ENCODE measurements around the gene EGFL7.

Gene EGFL7

DNA sequence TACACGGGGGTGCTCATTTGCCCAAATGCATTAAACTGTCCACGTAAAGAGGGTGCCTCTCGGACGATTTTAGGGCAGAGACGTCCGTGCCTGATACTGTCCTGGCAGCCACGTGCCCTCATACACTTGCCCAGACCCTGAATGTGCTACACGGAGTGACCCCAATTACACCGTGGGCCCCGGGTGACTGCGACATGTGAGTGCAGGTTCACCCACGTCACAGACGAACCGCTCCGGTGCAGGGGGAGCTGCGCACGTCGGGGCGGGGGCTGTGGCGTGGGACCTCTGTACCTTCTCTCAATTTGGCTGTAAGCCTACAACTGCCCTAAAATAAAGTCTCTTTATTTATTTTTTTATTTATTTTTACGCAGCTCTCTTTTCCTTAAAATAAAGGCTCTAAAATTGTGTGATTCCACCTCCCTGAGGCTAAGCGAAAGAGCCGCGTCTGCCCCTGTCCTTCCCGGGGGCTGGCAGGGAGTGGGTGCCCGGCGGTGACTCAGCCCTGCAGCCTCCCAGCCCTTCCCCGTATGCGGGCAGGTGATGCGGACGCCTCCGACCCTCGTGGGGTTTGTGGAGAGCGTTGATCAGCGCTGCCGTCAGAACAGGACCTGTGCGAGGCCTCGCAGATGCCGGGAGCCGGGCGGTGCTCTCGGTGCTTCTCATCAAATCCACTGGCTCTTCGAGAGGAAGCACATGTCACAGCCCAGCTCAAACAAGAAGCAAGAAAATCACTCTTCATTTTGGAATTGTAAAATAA, 9.2 kb upstream of the EGFL7 start:
- Histone ChIP-seq H3K27me3 (ENCODE audit: control insufficient read depth in 5 of 5, insufficient read depth in 4 of 5, low read length in 5 of 5) (peaks cover 2 to 36% (median 12%) of the 10 kb centered on the region in 5 donors), H3K9me3 (ENCODE audit: control insufficient read depth in 5 of 5, low read length in 5 of 5) (no peaks in the 10 kb centered on the region), H3K27ac (ENCODE audit: low read depth, low read length) (peak overlapping the region; percentile 90), H3K4me1 (ENCODE audit: control insufficient read depth in 5 of 5, insufficient read depth in 5 of 5, low read length in 5 of 5) (peaks cover 1 to 67% (median 41%) of the 10 kb centered on the region in 5 donors), H3K36me3 (ENCODE audit: control insufficient read depth in 5 of 5, insufficient read depth in 5 of 5, low read length in 5 of 5) (no peaks in the 10 kb centered on the region), H3K9ac (ENCODE audit: low read length in 5 of 5) (no peak overlapping the region), H3K4me3 (ENCODE audit: low read depth in 1 of 5, low read length in 5 of 5) (no peak overlapping the region)

DNA sequence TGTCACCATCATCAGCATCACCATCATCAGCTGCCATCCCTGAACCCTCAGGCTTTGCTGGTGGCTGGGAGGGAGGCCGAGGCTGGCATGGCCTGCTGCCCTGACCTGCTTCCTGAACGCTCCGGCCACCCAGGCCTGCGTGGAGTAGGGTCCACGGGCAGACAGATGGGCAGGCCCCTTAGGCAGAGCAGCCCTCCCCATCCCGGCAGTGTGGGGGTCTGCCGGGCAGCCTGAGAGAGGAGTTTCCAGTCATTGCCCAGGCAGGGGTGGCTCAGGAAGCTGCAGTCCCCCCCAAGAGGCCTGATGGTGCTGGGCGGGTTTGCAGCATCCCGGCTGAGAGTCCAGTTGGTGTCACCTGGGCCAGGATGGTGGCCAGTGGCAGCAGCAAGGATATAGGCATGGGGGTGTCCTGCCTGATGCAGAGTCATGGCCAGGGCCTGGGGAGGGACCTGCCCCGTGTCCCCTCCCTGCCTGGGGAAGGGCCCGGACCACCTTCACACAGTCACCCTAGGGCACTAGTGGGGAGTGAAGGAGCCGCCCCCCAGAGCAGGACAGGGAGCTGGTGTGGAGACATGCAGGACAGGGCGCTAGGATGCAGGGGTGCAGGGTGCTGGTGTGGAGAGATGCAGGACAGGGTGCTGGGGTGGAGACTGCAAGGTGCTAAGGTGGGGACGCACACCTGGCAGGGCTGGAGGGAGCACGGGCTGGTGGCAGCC, 7.7 kb upstream of the EGFL7 start:
- Histone ChIP-seq H3K4me3 (ENCODE audit: low read depth in 1 of 5, low read length in 5 of 5) (peak overlapping the region in 3 of 5 donors; percentile 6 to 46 (median 44)), H3K27ac (ENCODE audit: low read depth, low read length) (peak overlapping the region; percentile 90), H3K4me1 (ENCODE audit: control insufficient read depth in 5 of 5, insufficient read depth in 5 of 5, low read length in 5 of 5) (peaks cover 0 to 67% (median 41%) of the 10 kb centered on the region in 5 donors), H3K9me3 (ENCODE audit: control insufficient read depth in 5 of 5, low read length in 5 of 5) (no peaks in the 10 kb centered on the region), H3K27me3 (ENCODE audit: control insufficient read depth in 5 of 5, insufficient read depth in 4 of 5, low read length in 5 of 5) (peaks cover 2 to 40% (median 24%) of the 10 kb centered on the region in 5 donors), H3K9ac (ENCODE audit: low read length in 5 of 5) (peak overlapping the region in 3 of 5 donors; percentile 2 to 58 (median 4)), H3K36me3 (ENCODE audit: control insufficient read depth in 5 of 5, insufficient read depth in 5 of 5, low read length in 5 of 5) (no peaks in the 10 kb centered on the region)

DNA sequence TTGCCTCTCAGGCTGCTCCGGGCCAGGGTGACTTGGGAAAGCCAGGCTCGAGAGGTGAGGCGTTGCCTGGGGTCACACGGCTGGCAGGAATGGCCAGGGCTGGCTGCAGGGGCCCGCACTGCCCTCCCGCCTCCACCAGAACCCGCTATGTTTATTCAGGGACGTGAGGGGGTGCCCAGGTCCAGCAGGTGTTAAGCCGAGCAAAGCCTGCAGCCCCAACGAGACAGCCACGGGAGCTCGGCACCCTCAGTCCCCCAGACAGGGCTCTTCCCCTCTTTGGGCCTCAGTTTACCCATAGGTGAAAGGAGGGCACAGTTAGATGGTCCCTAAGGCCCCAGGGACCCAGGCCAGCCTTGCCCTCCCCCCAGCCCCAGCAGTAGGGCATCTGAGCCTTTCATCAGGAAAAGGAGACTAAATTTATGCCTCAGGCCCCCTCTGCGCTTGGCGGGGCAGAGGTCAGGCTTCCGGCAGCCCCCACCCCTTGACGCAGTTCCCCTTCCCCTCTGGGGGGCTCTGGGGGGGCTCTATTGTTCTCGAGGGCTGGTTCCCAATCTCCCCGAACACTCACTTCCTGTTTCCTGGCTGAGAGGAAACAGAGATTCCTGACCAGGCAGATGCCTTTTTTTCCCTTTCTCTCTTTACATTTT, 7.1 kb upstream of the EGFL7 start:
- peak overlapping the region in 3 of 5 donors; percentile 2 to 83 (median 4) for H3K9ac ChIP-seq (ENCODE audit: low read length in 5 of 5)
- peak overlapping the region; percentile 90 for H3K27ac ChIP-seq (ENCODE audit: low read depth, low read length)
- H3K9me3 ChIP-seq (ENCODE audit: control insufficient read depth in 5 of 5, low read length in 5 of 5): no peaks in the 10 kb centered on the region
- no peaks in the 10 kb centered on the region for H3K36me3 ChIP-seq (ENCODE audit: control insufficient read depth in 5 of 5, insufficient read depth in 5 of 5, low read length in 5 of 5)
- peaks cover 0 to 69% (median 41%) of the 10 kb centered on the region in 5 donors for H3K4me1 ChIP-seq (ENCODE audit: control insufficient read depth in 5 of 5, insufficient read depth in 5 of 5, low read length in 5 of 5)
- H3K27me3 ChIP-seq (ENCODE audit: control insufficient read depth in 5 of 5, insufficient read depth in 4 of 5, low read length in 5 of 5): peaks cover 2 to 40% (median 27%) of the 10 kb centered on the region in 5 donors
- peak overlapping the region in 3 of 5 donors; percentile 6 to 92 (median 73) for H3K4me3 ChIP-seq (ENCODE audit: low read depth in 1 of 5, low read length in 5 of 5)

DNA sequence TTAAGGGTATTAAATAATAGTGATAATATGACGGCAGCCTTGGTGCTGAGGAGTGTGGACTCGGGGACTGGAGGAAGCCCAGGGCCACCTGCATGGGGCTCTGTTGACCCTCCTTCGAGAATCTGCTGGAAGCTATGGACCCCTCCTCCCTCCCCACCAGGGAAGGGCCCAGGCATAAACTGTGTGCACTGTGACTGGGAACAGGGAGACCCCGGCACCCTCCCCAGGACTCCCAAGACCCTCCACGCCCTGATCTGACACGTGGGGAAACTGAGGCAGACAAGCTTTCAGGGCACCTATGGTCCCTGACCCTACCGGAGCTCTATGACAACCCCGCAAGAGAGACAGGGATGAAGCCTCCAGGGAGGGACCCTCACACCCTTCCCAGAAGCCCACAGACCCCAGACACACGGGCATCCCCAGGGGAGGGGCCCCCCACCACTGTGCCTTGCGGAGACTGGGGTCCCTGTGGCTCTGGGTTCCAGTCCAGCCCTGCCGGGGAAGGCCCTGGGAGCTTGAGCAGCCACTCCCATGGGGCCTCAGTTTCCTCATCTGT, 6.5 kb upstream of the EGFL7 start:
- peak overlapping the region in 4 of 5 donors; percentile 48 to 92 (median 62) for H3K4me3 ChIP-seq (ENCODE audit: low read depth in 1 of 5, low read length in 5 of 5)
- peaks cover 0 to 73% (median 41%) of the 10 kb centered on the region in 5 donors for H3K4me1 ChIP-seq (ENCODE audit: control insufficient read depth in 5 of 5, insufficient read depth in 5 of 5, low read length in 5 of 5)
- H3K36me3 ChIP-seq (ENCODE audit: control insufficient read depth in 5 of 5, insufficient read depth in 5 of 5, low read length in 5 of 5): no peaks in the 10 kb centered on the region
- peak overlapping the region; percentile 90 for H3K27ac ChIP-seq (ENCODE audit: low read depth, low read length)
- peaks cover 2 to 40% (median 27%) of the 10 kb centered on the region in 5 donors for H3K27me3 ChIP-seq (ENCODE audit: control insufficient read depth in 5 of 5, insufficient read depth in 4 of 5, low read length in 5 of 5)
- H3K9me3 ChIP-seq (ENCODE audit: control insufficient read depth in 5 of 5, low read length in 5 of 5): no peaks in the 10 kb centered on the region
- H3K9ac ChIP-seq (ENCODE audit: low read length in 5 of 5): peak overlapping the region in 3 of 5 donors; percentile 4 to 83 (median 47)

DNA sequence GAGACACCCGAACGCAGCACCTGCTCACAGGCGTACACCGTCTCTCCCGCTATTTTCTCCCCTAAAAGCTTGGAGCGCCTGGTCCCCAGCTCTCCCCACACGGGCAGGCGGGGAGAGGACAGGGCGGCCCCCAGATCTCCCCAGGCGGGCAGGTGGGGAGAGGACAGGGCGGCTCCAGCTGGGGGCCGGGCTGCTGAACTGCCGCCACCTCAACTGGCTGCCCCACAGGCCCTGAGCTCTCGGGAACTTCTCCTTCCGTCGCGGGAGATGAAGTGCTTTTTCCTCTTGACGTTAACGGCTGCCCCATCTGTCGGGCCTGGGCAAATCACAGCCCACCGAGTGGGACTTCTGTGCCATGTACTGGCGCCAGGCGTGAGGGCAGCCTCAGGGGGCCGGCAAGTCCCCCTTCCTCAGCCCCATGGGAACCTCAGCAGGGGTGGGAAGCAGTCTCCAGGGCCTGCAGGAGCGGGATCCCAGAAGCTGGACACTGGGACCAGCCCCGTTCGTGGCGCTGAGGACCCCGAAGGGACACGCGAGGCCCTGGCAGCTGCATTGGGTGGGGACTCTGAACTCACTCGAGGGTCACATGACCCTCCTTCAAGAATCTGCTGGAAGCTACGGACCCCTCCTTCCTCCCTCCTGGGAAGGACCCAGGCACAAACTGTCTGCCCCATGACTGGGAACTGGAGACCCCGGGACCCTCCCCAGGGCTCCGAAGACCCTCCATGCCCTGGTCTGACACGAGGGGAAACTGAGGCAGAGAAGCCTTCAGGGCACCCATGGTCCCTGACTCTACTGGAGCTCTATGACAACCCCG, 5.7 kb upstream of the EGFL7 start:
- H3K9ac ChIP-seq (ENCODE audit: low read length in 5 of 5): peak overlapping the region in 3 of 5 donors; percentile 39 to 83 (median 56)
- no peaks in the 10 kb centered on the region for H3K9me3 ChIP-seq (ENCODE audit: control insufficient read depth in 5 of 5, low read length in 5 of 5)
- no peaks in the 10 kb centered on the region for H3K36me3 ChIP-seq (ENCODE audit: control insufficient read depth in 5 of 5, insufficient read depth in 5 of 5, low read length in 5 of 5)
- H3K4me3 ChIP-seq (ENCODE audit: low read depth in 1 of 5, low read length in 5 of 5): peak overlapping the region in 3 of 5 donors; percentile 50 to 92 (median 73)
- peaks cover 2 to 40% (median 27%) of the 10 kb centered on the region in 5 donors for H3K27me3 ChIP-seq (ENCODE audit: control insufficient read depth in 5 of 5, insufficient read depth in 4 of 5, low read length in 5 of 5)
- peaks cover 0 to 77% (median 41%) of the 10 kb centered on the region in 5 donors for H3K4me1 ChIP-seq (ENCODE audit: control insufficient read depth in 5 of 5, insufficient read depth in 5 of 5, low read length in 5 of 5)
- H3K27ac ChIP-seq (ENCODE audit: low read depth, low read length): peak overlapping the region; percentile 90

DNA sequence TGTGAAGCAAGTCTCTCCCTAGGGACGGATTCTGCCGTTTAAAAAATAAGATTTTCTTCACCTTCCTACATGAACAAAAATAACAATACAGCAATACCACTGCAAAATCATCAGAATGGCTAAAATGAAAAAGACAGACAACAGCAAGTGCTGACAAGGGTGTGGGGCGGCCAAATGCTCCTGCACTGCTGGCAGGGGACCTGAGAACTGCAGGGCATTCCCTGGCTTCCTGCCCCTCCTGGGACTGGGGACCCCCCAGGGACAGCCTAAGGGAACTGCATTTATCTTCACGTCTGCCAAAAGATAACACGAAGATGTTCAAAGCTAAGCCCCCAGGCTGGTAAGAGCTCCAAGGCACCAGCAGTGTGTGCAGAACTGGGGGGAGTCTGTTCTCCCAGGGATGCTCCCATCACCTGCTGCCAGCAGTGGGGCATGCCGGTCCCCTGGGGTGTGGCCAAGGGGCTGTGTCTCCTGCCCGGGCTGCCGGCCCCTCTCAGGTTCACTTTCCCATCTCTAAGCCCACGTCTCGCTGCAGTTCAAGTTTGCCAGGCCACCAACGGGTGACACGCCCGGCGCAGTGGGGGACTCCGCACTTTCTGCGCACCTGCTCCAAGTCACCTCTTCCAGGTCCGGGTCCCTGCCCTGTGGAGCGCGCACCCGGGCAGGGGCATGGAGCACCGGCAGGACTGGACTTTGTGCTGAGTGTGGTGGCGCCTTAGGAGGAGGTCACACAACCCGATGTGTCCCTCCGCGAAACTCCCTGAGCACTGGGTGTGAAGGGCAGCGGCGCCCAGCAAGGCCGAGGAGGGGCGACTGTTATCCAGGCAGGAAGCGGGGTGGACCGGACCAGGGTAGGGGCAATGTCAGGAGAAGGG, 4.5 kb upstream of the EGFL7 start:
- Histone ChIP-seq H3K4me1 (ENCODE audit: control insufficient read depth in 5 of 5, insufficient read depth in 5 of 5, low read length in 5 of 5) (peaks cover 0 to 75% (median 43%) of the 10 kb centered on the region in 5 donors), H3K9me3 (ENCODE audit: control insufficient read depth in 5 of 5, low read length in 5 of 5) (no peaks in the 10 kb centered on the region), H3K27ac (ENCODE audit: low read depth, low read length) (peak overlapping the region; percentile 90), H3K27me3 (ENCODE audit: control insufficient read depth in 5 of 5, insufficient read depth in 4 of 5, low read length in 5 of 5) (peaks cover 2 to 41% (median 32%) of the 10 kb centered on the region in 5 donors), H3K9ac (ENCODE audit: low read length in 5 of 5) (peak overlapping the region in 3 of 5 donors; percentile 17 to 83 (median 59)), H3K4me3 (ENCODE audit: low read depth in 1 of 5, low read length in 5 of 5) (peak overlapping the region in 3 of 5 donors; percentile 57 to 92 (median 73)), H3K36me3 (ENCODE audit: control insufficient read depth in 5 of 5, insufficient read depth in 5 of 5, low read length in 5 of 5) (no peaks in the 10 kb centered on the region)

DNA sequence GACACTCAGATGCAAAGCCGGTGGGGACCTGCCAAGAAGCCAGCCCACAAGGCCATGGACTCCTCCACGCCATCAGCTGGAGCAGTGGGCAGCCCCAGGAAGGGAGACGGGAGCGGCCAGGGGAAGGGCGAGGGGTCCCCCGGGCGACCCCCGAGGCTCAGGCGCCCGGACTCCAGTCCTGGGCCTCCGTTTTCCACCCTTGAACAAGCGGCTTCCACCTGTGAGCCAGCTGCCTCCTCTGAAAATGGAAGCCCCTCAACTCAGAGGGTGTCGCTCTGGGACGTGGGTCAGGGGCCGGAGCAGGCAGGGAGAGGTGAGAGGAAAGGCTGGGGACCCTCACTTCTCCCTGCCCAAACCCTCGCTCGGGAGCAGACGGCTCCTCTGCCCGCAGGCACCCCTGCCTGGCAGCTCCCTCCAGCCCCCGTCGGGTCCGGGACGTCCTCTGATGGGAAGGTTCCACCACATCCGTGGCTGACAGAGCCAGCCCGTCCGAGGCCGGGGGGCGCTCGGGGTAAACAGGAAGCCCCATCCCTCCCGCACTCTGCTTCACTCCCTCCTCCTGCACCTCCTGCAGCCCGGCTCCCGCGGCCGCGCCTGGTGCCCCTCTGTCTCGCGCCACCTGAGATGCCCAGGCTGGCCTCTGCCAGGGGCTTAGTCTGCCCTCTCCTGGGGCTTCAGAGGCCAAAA, 3.7 kb upstream of the EGFL7 start:
- H3K27ac ChIP-seq (ENCODE audit: low read depth, low read length): peak overlapping the region; percentile 90
- peak overlapping the region in 3 of 5 donors; percentile 57 to 92 (median 73) for H3K4me3 ChIP-seq (ENCODE audit: low read depth in 1 of 5, low read length in 5 of 5)
- peak overlapping the region in 4 of 5 donors; percentile 16 to 83 (median 58) for H3K9ac ChIP-seq (ENCODE audit: low read length in 5 of 5)
- H3K27me3 ChIP-seq (ENCODE audit: control insufficient read depth in 5 of 5, insufficient read depth in 4 of 5, low read length in 5 of 5): peaks cover 2 to 40% (median 32%) of the 10 kb centered on the region in 5 donors
- peaks cover 0 to under 1% (median 0%) of the 10 kb centered on the region in 5 donors for H3K36me3 ChIP-seq (ENCODE audit: control insufficient read depth in 5 of 5, insufficient read depth in 5 of 5, low read length in 5 of 5)
- peaks cover 0 to 68% (median 37%) of the 10 kb centered on the region in 5 donors for H3K4me1 ChIP-seq (ENCODE audit: control insufficient read depth in 5 of 5, insufficient read depth in 5 of 5, low read length in 5 of 5)
- no peaks in the 10 kb centered on the region for H3K9me3 ChIP-seq (ENCODE audit: control insufficient read depth in 5 of 5, low read length in 5 of 5)

All from subcutaneous abdominal adipose tissue (tissue), 5 donors.